Activated naive CD4-positive, alpha-beta T cell treated with anti-CD3 and anti-CD28 coated beads, Interleukin-2, amount 10 ng/mL, durations not matched to agents 7 days and 5 days (primary cell): Measurements from ENCODE around the gene SRGAP3.
A peak's percentile ranks its signal among the peaks of the same experiment; 100 is the strongest.

Source experiments
- CTCF ChIA-PET: fragments of 350-600 bp; sonication (Branson Sonifier 250); formaldehyde crosslinking; loops from one replicate; lab custom pipeline; 2021; ENCODE audit warnings: antibody characterized with exemption; lab: Charles Lee
- DNase-seq: peaks from one replicate; pipeline ENCODE4 v3.0.0-alpha.2; 2020
- H3K27ac Mint-ChIP-seq: one replicate; pipeline ENCODE4 v1.8.0; 2021; ENCODE audit warnings: mild to moderate bottlenecking, moderate library complexity, mixed read lengths
- H3K27me3 Mint-ChIP-seq: one replicate; pipeline ENCODE4 v1.8.0; 2021; ENCODE audit warnings: mild to moderate bottlenecking, mixed read lengths
- H3K36me3 Mint-ChIP-seq: one replicate; pipeline ENCODE4 v1.8.0; 2021; ENCODE audit warnings: mixed read lengths
- H3K4me1 Mint-ChIP-seq: one replicate; pipeline ENCODE4 v1.8.0; 2021; ENCODE audit warnings: mixed read lengths
- H3K4me3 Mint-ChIP-seq: one replicate; pipeline ENCODE4 v1.8.0; 2021; ENCODE audit warnings: mild to moderate bottlenecking, moderate library complexity, mixed read lengths
- H3K9me3 Mint-ChIP-seq: one replicate; pipeline ENCODE4 v1.8.0; 2021; ENCODE audit warnings: mixed read lengths

Gene SRGAP3

DNA sequence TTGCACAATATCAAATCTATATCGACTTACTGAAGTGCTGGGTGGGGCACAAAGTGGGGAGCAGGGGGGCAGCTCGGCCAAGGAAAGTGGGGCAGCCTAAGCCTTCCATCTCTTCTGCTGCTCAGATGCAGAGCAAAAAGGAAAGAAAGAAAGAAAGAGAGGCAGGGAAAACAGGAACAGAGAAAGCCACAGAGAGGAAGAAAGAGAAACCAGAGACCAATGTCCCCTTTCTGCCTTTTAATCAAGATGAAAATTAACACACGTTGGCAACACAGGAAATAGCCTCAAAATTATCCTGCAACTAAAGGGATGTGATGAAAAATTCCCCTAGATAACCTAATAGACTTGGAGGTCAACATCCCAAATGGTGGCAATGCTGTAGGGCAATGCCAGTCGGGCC lies 214.0 kb downstream of the SRGAP3 start:
- Mint-ChIP-seq H3K36me3 (no peaks in the 10 kb centered on the region), H3K9me3 (no peaks in the 10 kb centered on the region), H3K4me1 (peaks cover 2% of the 10 kb centered on the region), H3K4me3 (no peak overlapping the region), H3K27me3 (peaks cover 5% of the 10 kb centered on the region), H3K27ac (no peak overlapping the region)
- no peak for DNase-seq
- CTCF ChIA-PET: interaction anchor here (1.7 kb wide), 1 partner anchor 269 kb away, joined by 3 read pairs; no protein-coding TSS in a partner anchor

DNA sequence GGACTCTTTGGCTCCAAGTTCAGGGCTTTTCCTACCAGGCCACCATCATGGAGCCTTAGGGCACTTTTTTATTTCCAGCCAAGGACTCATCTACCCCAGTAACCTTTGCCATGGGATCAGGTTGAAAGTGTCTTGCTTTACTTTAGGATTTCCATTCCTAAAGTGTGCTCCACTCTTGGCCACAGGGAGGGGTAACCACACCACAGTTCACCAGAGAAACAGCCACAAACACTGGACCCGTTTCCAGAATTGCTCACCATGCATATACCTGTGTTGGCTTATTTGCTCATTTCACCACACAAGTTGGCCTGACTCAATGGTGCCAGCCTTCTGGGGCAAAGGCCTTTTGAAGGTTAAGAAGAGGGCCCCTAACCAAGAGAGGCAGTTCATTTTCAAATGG lies 215.6 kb downstream of the SRGAP3 start:
- H3K4me1 Mint-ChIP-seq: peaks cover 2% of the 10 kb centered on the region
- no peaks in the 10 kb centered on the region for H3K9me3 Mint-ChIP-seq
- no peak for DNase-seq
- no peak overlapping the region for H3K4me3 Mint-ChIP-seq
- CTCF ChIA-PET: interaction anchor here (1.7 kb wide), 1 partner anchor 271 kb away, joined by 3 read pairs; no protein-coding TSS in a partner anchor
- peaks cover 5% of the 10 kb centered on the region for H3K27me3 Mint-ChIP-seq
- no peak overlapping the region for H3K27ac Mint-ChIP-seq
- no peaks in the 10 kb centered on the region for H3K36me3 Mint-ChIP-seq

DNA sequence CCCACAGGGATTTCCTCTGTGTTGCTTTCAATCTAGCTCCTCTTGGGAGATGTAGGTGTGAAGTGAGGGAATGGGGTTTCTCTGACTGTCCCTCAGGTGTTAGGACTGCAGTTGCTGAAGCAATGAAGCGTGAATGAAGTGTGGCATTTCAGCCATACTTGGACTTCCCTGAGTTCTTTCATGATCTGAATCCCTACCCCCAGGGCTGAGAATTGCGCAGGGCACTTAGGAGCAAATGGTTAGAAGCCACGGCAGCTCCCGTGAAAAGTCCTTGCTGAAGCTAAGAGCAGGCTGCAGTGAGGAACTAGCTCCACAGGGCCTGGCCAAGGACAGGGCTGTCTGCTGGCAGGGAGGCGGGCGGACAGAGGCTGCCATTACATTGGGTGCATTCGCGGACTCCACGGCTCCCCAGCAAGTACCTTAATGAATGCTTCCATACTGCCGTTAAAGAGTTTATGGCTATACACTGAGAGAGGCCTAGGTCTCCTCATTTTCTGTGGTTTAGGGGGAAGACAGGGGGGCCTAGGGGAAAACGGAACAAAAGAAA lies 217.1 kb downstream of the SRGAP3 start:
- peaks cover 2% of the 10 kb centered on the region for H3K4me1 Mint-ChIP-seq
- no peaks in the 10 kb centered on the region for H3K9me3 Mint-ChIP-seq
- no peak overlapping the region for H3K4me3 Mint-ChIP-seq
- no peak overlapping the region for H3K27ac Mint-ChIP-seq
- CTCF ChIA-PET: no interaction called here
- H3K36me3 Mint-ChIP-seq: no peaks in the 10 kb centered on the region
- H3K27me3 Mint-ChIP-seq: peaks cover 5% of the 10 kb centered on the region
- DNase-seq: no peak

DNA sequence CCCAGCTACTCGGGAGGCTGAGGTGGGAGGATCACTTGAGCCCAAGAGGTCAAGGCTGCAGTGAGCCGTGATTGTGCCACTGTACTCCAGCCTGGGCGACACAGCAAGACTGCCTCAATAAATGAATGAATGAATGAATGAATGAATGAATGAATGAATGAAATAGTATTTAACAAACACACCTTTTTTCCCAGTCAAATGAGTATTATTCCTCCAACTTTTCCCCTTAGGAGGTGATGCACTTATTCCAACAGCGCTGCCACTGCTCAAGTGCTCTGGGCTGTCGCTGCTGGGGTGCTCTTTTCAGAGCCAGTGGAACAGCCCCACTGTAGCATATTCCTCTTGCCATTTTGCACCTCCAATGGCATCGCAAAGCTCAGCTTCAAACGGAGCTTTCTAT lies 219.4 kb downstream of the SRGAP3 start:
- H3K27me3 Mint-ChIP-seq: peaks cover 5% of the 10 kb centered on the region
- DNase-seq: no peak
- no peak overlapping the region for H3K27ac Mint-ChIP-seq
- CTCF ChIA-PET: no interaction called here
- H3K4me3 Mint-ChIP-seq: no peak overlapping the region
- no peaks in the 10 kb centered on the region for H3K9me3 Mint-ChIP-seq
- H3K4me1 Mint-ChIP-seq: no peaks in the 10 kb centered on the region
- H3K36me3 Mint-ChIP-seq: no peaks in the 10 kb centered on the region

DNA sequence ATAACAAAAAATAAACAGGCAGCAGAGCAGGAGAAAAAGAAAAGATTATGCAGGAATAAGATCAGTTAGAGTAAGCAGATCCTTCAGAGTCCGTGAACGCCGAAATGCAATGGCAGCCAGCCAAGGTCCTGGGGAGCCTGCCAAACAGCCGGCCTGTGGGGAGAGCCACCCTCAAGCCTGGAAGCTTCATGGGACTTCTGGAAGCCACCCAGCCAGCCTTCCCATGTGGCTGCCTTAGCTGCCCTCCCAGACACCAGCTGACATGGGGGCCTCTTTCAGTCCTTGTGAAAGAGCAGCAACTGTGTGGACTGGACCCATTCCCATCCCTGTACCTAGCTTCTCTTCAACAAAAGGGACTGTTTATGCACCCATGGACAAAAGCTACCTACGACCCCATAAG lies 221.3 kb downstream of the SRGAP3 start:
- Mint-ChIP-seq H3K27ac (no peak overlapping the region), H3K27me3 (peaks cover 5% of the 10 kb centered on the region), H3K4me1 (no peaks in the 10 kb centered on the region), H3K4me3 (no peak overlapping the region), H3K36me3 (no peaks in the 10 kb centered on the region), H3K9me3 (no peaks in the 10 kb centered on the region)
- no peak for DNase-seq
- CTCF ChIA-PET: no interaction called here

DNA sequence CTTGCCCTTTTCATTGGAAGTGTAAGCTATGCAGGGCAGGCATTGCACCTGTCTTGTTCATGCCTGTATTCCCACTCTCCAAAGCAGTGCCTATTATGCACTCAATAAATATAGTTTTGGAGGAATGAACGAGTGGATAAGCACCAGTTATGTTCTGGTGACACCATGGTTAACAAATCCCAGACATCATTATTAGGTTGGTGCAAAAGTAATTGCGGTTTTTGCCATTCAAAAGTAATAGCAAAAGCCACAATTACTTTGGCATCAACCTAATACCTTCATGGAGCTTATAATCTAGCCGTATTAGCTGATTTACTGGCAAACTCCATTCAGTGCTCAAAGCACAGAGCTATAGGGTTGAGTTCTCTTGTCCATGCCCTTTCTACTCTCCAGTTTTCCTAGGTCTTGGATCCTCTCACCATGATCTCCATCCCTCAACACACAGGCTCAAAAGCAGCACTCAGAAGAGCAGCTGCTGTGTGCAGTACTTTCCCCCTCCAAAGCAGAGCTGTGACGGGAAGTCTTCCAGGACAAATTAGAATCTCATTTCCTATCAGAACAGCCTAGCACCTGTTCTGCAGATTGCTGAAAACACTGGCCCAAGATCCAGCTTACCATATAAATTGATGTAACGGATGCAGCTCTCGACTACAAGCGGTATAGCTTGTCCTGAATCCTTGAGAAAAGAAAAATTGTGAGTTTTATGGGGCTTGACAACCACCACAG lies 223.0 kb downstream of the SRGAP3 start:
- Mint-ChIP-seq H3K27ac (no peak overlapping the region), H3K36me3 (no peaks in the 10 kb centered on the region), H3K9me3 (no peaks in the 10 kb centered on the region), H3K4me3 (no peak overlapping the region), H3K27me3 (peaks cover 3% of the 10 kb centered on the region), H3K4me1 (no peaks in the 10 kb centered on the region)
- CTCF ChIA-PET: no interaction called here
- no peak for DNase-seq

DNA sequence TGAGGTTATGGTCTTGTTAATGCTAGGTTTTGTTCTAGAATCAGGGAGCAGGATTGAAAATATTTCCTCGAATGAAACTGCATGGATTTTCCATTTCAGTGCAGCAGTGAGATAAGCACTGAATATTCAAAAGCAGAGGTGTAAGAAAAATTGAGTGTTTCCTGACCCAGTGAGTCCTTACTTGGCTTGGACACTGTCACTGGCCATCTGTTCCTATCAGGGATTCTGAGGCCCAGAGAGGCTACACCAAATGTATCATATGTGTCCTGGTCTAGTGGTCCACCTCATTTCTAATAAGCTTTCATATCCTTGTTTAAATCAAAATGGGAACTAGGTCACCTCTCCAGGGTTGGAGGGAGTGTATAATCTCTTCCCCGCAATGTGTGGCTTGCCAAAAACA lies 225.1 kb downstream of the SRGAP3 start:
- Mint-ChIP-seq H3K36me3 (no peaks in the 10 kb centered on the region), H3K27ac (no peak overlapping the region), H3K4me3 (no peak overlapping the region), H3K9me3 (no peaks in the 10 kb centered on the region), H3K4me1 (no peaks in the 10 kb centered on the region), H3K27me3 (peaks cover 4% of the 10 kb centered on the region)
- no peak for DNase-seq
- CTCF ChIA-PET: no interaction called here

DNA sequence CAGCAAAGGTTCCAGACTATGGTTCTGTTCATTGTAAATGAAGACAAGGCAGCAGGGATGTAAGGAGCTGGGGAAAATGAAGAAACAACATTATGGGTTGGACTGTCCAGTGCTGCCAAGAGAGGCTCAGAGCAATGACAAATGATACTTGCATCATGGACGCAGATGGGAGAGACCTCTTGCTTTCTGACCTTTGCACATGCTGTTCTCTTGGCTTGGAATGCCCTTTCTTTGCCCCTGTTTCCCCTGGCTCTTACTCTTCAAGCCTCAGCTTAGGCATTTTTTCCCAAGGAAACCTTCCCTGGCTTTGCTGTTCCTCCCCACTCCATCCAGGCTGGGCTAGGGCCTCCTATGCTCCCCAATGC lies 226.2 kb downstream of the SRGAP3 start:
- Mint-ChIP-seq H3K36me3 (no peaks in the 10 kb centered on the region), H3K27me3 (peaks cover 4% of the 10 kb centered on the region), H3K27ac (no peak overlapping the region), H3K4me1 (no peaks in the 10 kb centered on the region), H3K9me3 (no peaks in the 10 kb centered on the region), H3K4me3 (no peak overlapping the region)
- no peak for DNase-seq
- CTCF ChIA-PET: no interaction called here

DNA sequence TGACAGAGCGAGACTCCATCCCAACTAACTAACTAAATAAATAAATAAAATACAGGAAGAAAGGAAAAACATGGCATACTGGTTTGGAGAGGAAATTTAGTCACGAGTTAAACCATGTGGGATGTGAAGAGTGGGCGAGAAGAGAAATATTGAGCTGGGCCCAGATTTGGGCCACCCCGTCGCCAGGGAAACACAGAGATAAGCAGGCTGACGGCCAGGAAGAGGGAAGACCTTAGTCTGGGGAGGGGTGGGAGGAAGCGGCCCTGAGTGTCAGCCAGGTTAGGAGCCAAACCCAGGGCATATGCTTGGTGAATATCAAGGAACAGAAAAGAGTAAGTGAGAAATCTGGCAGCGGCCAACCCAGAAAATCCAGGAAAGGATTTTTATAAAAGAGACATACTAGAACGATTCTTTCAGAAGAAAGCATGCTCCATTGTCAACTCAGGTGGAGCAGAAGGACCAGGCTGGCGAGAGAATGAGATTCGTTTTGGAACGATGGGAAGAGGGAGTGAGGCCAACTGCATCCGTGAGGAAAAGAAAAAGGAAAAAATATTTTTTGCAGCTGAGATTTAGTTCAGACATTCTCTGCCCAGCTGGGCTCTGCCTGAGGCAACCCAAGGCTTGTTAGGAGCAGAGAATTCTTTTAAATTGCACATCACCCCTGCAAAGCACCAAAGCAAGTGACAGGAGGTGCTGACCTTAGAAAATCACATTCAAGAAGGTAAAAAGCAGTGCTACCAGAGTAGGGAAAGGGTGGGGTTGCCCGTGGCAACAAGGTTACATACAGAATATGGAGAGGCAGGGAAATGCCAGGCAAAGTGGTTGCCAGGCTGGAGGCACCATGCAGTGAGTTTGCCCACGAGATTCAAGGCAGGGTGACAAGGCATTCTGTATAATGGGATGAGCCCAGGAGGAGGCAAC lies 226.9 kb downstream of the SRGAP3 start:
- Mint-ChIP-seq H3K4me3 (no peak overlapping the region), H3K4me1 (no peaks in the 10 kb centered on the region), H3K36me3 (no peaks in the 10 kb centered on the region), H3K27me3 (peaks cover 4% of the 10 kb centered on the region), H3K9me3 (no peaks in the 10 kb centered on the region), H3K27ac (no peak overlapping the region)
- no peak for DNase-seq
- CTCF ChIA-PET: interaction anchor here (1.3 kb wide), 1 partner anchor 35 kb away, joined by 4 read pairs; no protein-coding TSS in a partner anchor

DNA sequence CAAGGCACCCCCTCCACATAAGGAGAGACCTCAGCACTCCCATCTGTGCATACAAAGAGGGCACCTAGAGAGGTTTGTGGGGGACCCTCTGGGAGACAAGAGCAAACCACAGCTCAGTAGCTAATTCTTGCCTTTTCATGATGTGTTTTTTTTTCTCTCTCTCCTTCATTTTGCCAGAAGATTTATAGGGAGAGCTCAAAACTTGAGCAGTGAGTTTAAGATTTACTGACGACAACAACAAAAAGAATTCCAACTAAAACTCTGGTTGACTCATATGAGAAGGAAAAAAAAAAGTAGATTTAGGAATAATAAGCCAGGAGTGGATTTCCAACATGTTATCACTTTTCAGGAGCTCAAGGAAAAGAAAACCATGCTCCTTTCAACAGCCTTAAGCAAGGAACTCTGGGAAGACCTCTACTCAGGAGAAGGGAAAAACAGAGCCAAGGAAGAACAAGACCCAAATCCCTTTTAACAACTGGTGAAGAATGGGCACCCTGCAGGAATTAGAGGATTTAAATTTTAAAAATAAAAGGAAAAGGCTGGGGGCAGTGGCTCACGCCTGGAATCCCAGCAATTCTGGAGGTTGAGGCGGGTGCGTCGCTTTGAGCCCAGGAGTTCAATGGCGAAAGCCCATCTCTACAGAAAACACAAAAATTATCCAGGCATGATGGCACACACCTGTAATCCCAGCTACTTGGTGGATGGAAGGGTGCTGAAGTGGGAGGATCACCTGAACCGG lies 228.0 kb downstream of the SRGAP3 start:
- no peak for DNase-seq
- Mint-ChIP-seq H3K27me3 (peaks cover 4% of the 10 kb centered on the region), H3K27ac (no peak overlapping the region), H3K4me1 (no peaks in the 10 kb centered on the region), H3K9me3 (no peaks in the 10 kb centered on the region), H3K4me3 (no peak overlapping the region), H3K36me3 (no peaks in the 10 kb centered on the region)
- CTCF ChIA-PET: interaction anchor here (1.1 to 1.3 kb wide), 2 partner anchors 34 to 283 kb away, joined by 3 to 4 read pairs; no protein-coding TSS in a partner anchor

DNA sequence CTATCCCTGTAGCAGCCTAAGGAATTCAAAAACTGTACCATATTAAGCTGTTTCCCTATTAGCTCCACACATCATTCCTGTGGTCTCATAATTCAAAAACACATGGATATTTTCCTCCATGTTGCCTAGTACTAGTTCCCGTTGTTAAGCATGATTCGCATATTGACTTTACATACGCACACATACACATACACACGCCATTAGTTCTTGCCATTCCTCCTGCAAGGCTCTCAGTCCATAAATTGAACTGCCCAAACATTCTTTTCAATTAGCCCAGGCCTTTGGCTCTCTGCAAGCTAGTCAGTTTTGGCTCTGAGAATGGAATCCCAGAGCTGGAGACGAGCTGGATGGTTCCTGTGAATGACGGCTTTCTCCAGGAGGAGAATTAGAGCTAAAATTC lies 229.0 kb downstream of the SRGAP3 start:
- CTCF ChIA-PET: interaction anchor here (1.0 to 1.1 kb wide), 2 partner anchors 282 to 284 kb away, joined by 3 read pairs; no protein-coding TSS in a partner anchor
- peaks cover 4% of the 10 kb centered on the region for H3K27me3 Mint-ChIP-seq
- H3K36me3 Mint-ChIP-seq: no peaks in the 10 kb centered on the region
- no peak overlapping the region for H3K27ac Mint-ChIP-seq
- no peaks in the 10 kb centered on the region for H3K4me1 Mint-ChIP-seq
- H3K9me3 Mint-ChIP-seq: no peaks in the 10 kb centered on the region
- DNase-seq: no peak
- no peak overlapping the region for H3K4me3 Mint-ChIP-seq

DNA sequence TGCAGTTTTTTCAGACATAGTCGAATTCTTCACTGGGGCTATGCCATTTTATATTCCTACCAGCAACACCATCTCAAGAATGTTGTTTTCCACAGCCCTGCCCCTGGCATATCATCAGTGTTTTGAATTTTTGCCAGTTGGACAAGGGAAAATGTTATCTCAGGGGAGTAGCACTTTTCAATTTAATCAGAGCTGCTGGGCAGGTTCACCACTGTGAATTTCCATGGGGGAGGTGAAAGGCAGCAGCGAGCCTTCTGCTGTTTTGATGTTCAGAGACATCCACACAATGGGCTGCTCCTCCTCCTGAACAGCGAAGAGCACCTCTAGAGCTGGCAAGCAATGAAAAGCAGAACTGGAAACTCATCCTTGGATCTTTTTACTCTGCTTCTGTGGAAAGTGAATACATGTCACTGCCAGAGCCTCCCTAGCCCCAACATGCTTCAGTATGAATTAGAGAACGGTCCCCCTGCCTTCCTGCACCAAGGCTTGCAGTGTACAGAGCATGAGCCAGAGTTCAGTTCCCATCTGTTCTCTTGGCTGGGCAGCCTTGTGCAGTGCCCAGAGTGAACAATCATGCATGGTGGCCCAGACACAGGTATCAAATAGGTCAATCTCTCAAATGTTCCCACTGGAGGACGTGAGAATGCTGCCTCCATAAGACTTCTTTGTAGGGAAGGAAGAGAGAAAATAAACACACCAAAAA lies 230.0 kb downstream of the SRGAP3 start:
- H3K4me3 Mint-ChIP-seq: no peak overlapping the region
- no peak for DNase-seq
- H3K4me1 Mint-ChIP-seq: no peaks in the 10 kb centered on the region
- CTCF ChIA-PET: no interaction called here
- no peaks in the 10 kb centered on the region for H3K36me3 Mint-ChIP-seq
- H3K27ac Mint-ChIP-seq: no peak overlapping the region
- H3K27me3 Mint-ChIP-seq: peaks cover 4% of the 10 kb centered on the region
- H3K9me3 Mint-ChIP-seq: no peaks in the 10 kb centered on the region

DNA sequence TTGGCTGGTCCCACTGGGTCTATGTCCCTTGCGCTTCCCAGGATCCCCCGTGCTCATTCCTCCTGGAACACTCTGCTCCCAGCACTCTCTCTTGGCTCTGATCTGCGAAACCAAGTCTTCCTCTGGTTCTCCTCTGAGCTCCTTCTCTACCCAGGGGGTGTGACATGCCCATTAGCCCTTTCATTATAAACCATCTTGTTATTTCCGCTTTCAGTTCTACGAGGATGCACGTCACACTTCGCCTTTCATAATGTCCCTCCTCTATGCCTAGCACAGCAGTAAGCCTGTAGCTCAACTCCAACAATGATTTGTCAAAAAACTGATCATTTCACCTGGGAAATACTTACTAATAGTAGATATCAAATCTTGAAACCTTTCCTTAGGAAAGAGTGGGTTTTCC lies 234.2 kb downstream of the SRGAP3 start:
- no peaks in the 10 kb centered on the region for H3K36me3 Mint-ChIP-seq
- H3K27me3 Mint-ChIP-seq: peaks cover 4% of the 10 kb centered on the region
- H3K27ac Mint-ChIP-seq: peak overlapping the region; percentile 40
- DNase-seq: no peak
- H3K9me3 Mint-ChIP-seq: no peaks in the 10 kb centered on the region
- H3K4me3 Mint-ChIP-seq: no peak overlapping the region
- peaks cover 13% of the 10 kb centered on the region for H3K4me1 Mint-ChIP-seq
- CTCF ChIA-PET: interaction anchor here (2.2 kb wide), 1 partner anchor 28 kb away, joined by 7 read pairs; no protein-coding TSS in a partner anchor
